GM23248 (cell line): ENCODE results near the gene MPPED1.

Experiments used
- EZH2 ChIP-seq: fragments of 200-600 bp; sonication (generic); IDR thresholded peaks from 2 replicates; pipeline ENCODE4 v1.6.1; 2018; ENCODE audit warnings: antibody characterized with exemption, mild to moderate bottlenecking; ENCODE audit not compliant: insufficient read depth, poor library complexity, severe bottlenecking
- EZH2phosphoT487 ChIP-seq: fragments of 200-600 bp; sonication (generic); IDR thresholded peaks from 2 replicates; pipeline ENCODE4 v1.6.1; 2018; ENCODE audit warnings: antibody characterized with exemption, moderate library complexity, mild to moderate bottlenecking, low read depth; ENCODE audit not compliant: insufficient read depth

GRCh38 chr22:43546186-43546585 lies 134.4 kb downstream of the MPPED1 start:
- TF ChIP-seq EZH2 (no peak), EZH2phosphoT487 (no peak)
